AG04450 (cell line): ENCODE data around the gene ARHGDIG. TPM values are rescaled to one million over a fixed set of nuclear protein-coding genes. Genes with fewer than 3 reads are reported as not detected.

ENCODE experiments used
- CTCF ChIA-PET: fragments of 300-600, 350-600 bp; formaldehyde crosslinking; extraction: SDS; loops from one replicate; lab custom pipeline; 2022; ENCODE audit warnings: antibody characterized with exemption, inconsistent platforms; lab: Charles Lee
- POLR2A ChIA-PET: fragments of 350-600 bp; formaldehyde crosslinking; extraction: SDS; loops from one replicate; lab custom pipeline; 2021; ENCODE audit warnings: antibody characterized with exemption, inconsistent platforms; lab: Yijun Ruan, JAX
- DNase-seq: peaks from one replicate; pipeline ENCODE4 v3.0.0-alpha.2; 2011; ENCODE audit warnings: low read depth, low spot score
- H3K27ac ChIP-seq: one replicate; pipeline ENCODE4 v1.5.1; 2012; ENCODE audit warnings: low read depth, low read length, control low read depth
- H3K27me3 ChIP-seq: one replicate; pipeline ENCODE4 v1.6.0; 2012; ENCODE audit warnings: low read length; ENCODE audit not compliant: control insufficient read depth, insufficient read depth
- H3K4me3 ChIP-seq: 2 replicates; pipeline ENCODE4 v1.5.1; 2011; ENCODE audit warnings: mild to moderate bottlenecking, low read depth, low read length, control low read depth
- H3K9me3 ChIP-seq: 2 replicates; pipeline ENCODE4 v1.5.1; 2012; ENCODE audit warnings: low read length; ENCODE audit not compliant: control insufficient read depth, insufficient read depth
- CTCF ChIP-seq: IDR thresholded peaks from 2 replicates; pipeline ENCODE4 v1.5.1; 2011; ENCODE audit warnings: low read depth, low read length, control low read depth, inconsistent platforms
- polyA plus RNA-seq: library from polyadenylated mRNA; depleted of rRNA; stranded (reverse); fragments of >200 nt; gene quantifications from 2 replicates; pipeline ENCODE4 v1.2.3, GENCODE V29; 2011

ARHGDIG gene
- polyA plus RNA-seq, 1 experiment = not detected

- TF ChIP-seq CTCF = no peak
- Histone ChIP-seq H3K4me3 (no peak overlapping the region), H3K27me3 (no peaks in the 10 kb centered on the region), H3K9me3 (no peaks in the 10 kb centered on the region; the same call in 1 of the 2 replicates), H3K27ac (no peak overlapping the region)
- CTCF ChIA-PET = no interaction called here
- no peak for DNase-seq
- POLR2A ChIA-PET = interaction anchor here (0.7 kb wide), 1 partner anchor 1027 kb away, joined by 8 read pairs; no protein-coding TSS in a partner anchor
These were observed 17.1 kb upstream of the ARHGDIG start for GRCh38 chr16:263182-263774.

GRCh38 chr16:263944-264343 lies 16.4 kb upstream of the ARHGDIG start:
- ChIA-PET CTCF (no interaction called here), POLR2A (no interaction called here)
- H3K4me3 ChIP-seq = no peak overlapping the region
- H3K27ac ChIP-seq = no peak overlapping the region
- no peaks in the 10 kb centered on the region; the same call in 1 of the 2 replicates for H3K9me3 ChIP-seq
- H3K27me3 ChIP-seq = no peaks in the 10 kb centered on the region
- DNase-seq = no peak
- TF ChIP-seq CTCF = no peak

- no peak overlapping the region for H3K27ac ChIP-seq
- H3K4me3 ChIP-seq = no peak overlapping the region
- no peak for DNase-seq
- no peaks in the 10 kb centered on the region for H3K27me3 ChIP-seq
- POLR2A ChIA-PET = no interaction called here
- no peak for TF ChIP-seq CTCF
- CTCF ChIA-PET = no interaction called here
- no peaks in the 10 kb centered on the region; the same call in 1 of the 2 replicates for H3K9me3 ChIP-seq
These were observed 15.9 kb upstream of the ARHGDIG start for GRCh38 chr16:264440-264951.

- Histone ChIP-seq H3K27ac (no peak overlapping the region), H3K9me3 (no peaks in the 10 kb centered on the region; the same call in 1 of the 2 replicates), H3K4me3 (no peak overlapping the region), H3K27me3 (no peaks in the 10 kb centered on the region)
- no peak for TF ChIP-seq CTCF
- no peak for DNase-seq
- POLR2A ChIA-PET = no interaction called here
- CTCF ChIA-PET = no interaction called here
These were observed 15.3 kb upstream of the ARHGDIG start for GRCh38 chr16:265002-265529.

- Histone ChIP-seq H3K27me3 (no peaks in the 10 kb centered on the region), H3K27ac (no peak overlapping the region), H3K4me3 (no peak overlapping the region), H3K9me3 (no peaks in the 10 kb centered on the region; the same call in 1 of the 2 replicates)
- POLR2A ChIA-PET = no interaction called here
- CTCF ChIA-PET = no interaction called here
- no peak for TF ChIP-seq CTCF
- no peak for DNase-seq
These were observed 14.7 kb upstream of the ARHGDIG start for GRCh38 chr16:265711-266110.
